ENCODE results near the gene CAPN3. TPM values are rescaled to one million over a fixed set of nuclear protein-coding genes. Genes with fewer than 3 reads are reported as not detected.

CAPN3 gene
- total RNA-seq, 1 donor from 2014 or later = 4.7 TPM

DNA sequence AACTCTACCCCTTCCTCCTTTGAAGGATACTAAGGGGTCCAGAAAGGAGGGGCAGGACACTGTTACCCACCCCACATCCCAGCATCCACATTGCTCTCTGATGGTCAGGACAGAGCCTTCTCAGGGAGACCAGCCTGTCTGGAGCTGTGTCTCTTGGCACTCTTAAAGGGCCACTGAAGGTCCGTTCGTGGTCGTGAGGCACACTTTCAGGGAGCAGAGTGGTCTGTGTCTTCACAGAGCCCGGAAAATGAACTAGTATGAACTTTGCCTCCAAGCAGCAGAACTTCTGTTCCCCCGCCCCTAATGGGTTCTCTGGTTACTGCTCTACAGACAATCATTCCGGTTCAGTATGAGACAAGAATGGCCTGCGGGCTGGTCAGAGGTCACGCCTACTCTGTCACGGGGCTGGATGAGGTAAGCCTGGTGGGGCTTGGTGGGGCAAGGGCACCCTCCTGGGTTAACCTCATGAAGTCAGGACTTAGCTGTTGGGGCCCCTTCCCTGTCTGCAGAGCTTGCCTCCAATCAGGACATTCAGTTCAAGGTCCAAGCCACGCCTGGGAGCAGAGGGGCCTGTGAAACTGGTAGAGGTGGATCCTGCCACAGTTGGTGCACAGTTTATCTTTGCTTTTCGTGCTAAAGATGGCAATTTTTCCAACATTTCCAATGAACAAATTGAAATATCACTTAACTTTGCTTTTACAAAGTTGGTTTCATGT is 33.2 kb downstream of the CAPN3 start:
- intact Hi-C loops (cut with micrococcal nuclease) = no loop called here

DNA sequence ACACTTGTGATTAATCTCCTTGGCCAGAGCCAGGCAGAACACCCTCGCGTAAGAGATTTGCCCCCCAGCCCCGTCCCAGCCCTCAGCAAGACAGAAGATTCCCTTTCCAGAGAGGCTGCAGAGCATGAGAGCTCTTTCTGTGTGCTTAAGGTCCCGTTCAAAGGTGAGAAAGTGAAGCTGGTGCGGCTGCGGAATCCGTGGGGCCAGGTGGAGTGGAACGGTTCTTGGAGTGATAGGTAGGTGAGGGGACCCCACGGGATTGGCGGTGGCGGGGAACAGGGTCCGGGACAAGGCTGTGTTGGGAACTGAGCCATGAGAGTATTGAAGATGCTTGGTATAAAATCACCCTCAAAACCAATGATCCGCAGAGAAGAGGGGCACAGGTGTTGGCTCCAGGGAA is 34.8 kb downstream of the CAPN3 start:
- intact Hi-C loops (cut with micrococcal nuclease) = no loop called here

- intact Hi-C loops (cut with micrococcal nuclease) = no loop called here
Observed at GRCh38 chr15:42395838-42396237, 36.5 kb downstream of the CAPN3 start.

DNA sequence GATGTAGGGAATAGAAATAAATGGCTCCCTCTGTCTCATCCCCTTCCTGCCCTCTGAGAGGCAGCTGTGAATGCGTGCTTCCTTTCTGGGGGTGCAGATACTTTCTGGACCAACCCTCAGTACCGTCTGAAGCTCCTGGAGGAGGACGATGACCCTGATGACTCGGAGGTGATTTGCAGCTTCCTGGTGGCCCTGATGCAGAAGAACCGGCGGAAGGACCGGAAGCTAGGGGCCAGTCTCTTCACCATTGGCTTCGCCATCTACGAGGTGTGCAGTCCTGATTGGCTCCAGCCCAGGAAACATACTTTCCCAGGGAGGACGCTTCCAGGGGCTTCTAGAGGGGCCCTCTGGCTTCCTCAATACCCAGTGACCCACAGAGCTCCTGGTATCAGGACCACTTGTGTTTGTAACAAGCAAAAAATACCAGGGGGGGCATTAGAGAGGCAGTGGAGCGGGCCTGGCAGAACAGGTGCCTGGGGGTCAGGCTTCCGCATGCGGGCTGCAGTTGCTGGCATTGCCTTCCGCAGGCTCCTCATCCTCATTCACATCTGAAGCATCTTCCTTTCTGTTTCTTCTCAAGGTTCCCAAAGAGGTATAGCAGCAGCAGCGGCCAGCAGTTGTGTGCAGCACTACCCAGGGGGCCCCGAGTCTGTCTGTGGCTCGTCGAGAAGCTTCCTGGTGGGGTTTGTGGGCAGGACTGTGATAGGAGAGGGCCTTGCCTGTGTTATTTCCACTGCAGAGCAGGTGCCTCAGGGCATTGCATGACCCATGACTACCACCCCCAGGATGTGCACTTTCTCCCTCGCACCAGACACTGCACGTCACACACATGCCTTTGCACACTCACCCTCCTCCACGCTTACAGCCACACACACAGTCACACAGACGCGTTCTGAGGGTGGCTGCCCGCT is 42.5 kb downstream of the CAPN3 start:
- intact Hi-C loops (cut with micrococcal nuclease) = no loop called here

DNA sequence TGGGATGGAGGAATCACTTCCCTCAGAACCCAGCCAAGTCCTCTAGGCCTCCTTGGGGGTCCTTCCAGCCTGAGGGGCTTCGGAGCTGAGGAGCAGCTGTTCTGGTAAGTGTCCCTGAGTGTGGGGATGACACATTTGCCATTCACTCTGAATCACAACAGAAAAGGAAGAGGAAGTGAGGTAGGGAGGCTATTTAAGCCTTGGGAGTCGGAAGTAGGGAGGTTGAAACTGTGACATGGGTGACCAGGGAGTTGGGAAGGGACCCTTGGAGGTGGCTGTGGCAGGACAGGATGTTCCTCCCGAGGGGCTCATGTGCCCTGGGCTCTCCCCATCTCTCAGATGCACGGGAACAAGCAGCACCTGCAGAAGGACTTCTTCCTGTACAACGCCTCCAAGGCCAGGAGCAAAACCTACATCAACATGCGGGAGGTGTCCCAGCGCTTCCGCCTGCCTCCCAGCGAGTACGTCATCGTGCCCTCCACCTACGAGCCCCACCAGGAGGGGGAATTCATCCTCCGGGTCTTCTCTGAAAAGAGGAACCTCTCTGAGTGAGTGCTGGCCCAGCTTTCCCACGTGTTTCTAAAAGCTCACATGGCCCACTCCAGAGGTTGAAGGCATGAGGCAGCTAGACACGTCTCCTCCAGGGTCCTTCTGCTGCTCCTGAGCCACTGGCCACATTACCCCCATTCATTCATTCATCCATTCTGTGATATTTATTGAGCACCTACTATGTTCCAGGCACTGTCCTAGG is 43.3 kb downstream of the CAPN3 start:
- intact Hi-C loops (cut with micrococcal nuclease) = no loop called here

GRCh38 chr15:42403389-42403788 is 44.1 kb downstream of the CAPN3 start:
- intact Hi-C loops (cut with micrococcal nuclease) = no loop called here

DNA sequence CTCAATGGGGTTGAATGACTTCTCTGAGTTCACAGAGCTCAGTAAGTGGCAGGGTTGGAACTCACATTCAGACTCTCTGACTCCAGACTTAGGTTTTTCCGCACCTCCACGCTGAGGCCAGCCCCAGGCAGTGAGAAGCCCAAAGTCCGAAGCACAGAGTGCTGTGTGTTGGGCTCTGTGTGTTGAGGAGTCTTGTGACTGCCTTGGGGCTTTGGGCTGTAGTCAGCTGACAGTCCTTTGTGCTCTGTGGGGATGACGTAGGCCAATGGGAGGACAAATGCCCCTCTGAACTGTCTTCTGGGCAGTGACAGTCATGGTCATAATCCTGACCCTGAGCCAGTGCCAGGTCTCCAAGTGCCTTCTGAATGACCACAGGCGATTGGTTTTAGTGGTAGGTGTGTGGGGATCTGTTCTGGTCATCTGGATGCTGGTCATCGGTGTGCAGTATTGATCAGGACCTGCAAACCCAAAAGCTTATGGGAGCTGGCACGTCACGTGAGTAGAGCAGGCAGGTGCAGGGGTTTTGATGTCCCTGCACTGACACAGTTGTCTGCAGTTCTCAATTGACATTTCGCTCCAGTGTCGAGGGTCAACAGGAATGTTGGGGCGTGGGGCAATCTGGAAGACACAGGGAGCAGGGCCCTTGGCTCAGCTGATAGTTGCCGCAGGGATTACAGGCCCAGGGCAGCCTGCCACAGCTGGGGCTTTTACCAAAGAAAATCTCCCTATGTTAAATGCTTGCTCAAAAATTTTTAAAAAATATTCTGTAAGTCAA is 45.3 kb downstream of the CAPN3 start:
- intact Hi-C loops (cut with micrococcal nuclease) = no loop called here

DNA sequence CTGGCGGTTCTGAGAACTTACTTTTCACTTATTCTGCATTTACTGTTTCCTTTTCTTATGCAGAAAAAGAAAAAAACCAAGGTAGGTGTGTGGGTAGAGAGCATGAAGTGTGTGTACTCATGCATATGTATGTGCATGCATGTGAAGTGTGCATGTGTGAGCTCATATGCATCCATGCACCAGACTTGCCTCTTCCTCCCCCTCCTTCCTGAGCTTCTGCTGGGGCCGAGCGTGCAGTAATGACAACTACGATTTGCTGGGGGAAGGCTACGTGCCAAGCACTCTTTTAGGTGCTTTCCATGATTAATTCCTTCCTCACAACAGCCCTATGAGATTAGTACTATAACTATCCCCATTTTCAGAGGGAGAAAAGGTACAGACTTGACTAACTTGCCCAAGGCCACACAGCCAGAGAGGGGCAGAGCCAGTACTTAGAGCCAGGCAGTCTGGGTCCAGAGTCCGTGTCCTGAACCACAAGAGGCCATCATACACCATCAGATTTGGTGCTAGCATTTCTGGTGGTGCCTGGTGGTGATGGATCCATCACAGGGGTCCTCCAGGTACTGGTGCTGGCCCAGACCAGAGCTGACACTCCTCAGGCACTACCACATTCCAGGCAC is 46.7 kb downstream of the CAPN3 start:
- intact Hi-C loops (cut with micrococcal nuclease) = no loop called here

DNA sequence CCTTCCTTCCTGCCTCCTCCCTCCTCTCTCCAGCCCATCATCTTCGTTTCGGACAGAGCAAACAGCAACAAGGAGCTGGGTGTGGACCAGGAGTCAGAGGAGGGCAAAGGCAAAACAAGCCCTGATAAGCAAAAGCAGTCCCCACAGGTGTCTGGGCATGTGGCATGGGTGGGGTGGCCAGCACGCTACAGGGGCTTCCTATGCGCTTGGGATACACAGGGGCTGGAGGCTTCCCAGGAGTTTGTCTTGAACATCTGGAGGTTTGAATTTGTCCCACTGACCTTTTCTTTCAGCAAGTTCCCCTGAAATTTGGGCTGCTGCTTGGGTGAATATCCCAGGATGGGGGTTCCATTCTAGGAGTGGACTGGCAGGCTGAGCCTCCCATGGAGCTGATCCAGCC is 48.9 kb downstream of the CAPN3 start:
- intact Hi-C loops (cut with micrococcal nuclease) = no loop called here

DNA sequence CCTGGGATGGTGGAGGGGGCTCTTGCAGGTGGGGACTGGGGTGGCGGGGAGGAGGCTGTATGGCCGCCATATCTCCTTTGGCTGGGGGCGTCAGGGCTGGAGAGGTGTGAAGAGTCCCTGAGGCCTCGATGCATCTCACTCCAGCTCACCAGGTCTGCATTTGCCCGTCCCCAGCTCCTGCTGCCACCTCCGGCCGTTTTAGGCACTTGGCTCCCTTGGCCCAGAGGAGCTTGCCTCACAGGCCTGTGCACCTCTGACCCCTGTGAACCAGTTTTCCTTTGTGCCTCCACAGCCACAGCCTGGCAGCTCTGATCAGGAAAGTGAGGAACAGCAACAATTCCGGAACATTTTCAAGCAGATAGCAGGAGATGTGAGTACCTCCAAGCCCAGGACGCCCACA is 49.7 kb downstream of the CAPN3 start:
- intact Hi-C loops (cut with micrococcal nuclease) = no loop called here

- intact Hi-C loops (cut with micrococcal nuclease) = no loop called here
Observed at GRCh38 chr15:42411884-42412283, 52.6 kb downstream of the CAPN3 start.

DNA sequence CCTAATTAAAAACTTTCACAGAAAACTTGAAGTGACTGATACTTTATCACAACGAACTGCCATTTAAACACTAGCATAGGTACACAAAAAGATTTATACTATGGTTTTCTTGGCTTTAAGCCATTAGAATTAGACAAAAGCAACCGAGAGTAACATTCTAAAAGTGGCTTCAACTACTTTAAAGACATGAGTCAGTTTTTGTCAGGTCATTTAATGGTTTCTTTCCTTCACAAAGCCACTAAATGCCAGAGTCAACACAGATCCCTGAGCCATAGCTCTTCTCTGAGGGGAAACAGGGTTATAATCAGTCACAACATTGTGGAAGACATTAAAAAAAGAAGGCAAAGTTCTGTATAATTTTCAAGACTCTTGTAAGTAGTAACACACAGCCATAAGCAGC is 54.6 kb downstream of the CAPN3 start:
- intact Hi-C loops (cut with micrococcal nuclease) = no loop called here

- intact Hi-C loops (cut with micrococcal nuclease) = no loop called here
Observed at GRCh38 chr15:42419369-42419768, 60.1 kb downstream of the CAPN3 start.

DNA sequence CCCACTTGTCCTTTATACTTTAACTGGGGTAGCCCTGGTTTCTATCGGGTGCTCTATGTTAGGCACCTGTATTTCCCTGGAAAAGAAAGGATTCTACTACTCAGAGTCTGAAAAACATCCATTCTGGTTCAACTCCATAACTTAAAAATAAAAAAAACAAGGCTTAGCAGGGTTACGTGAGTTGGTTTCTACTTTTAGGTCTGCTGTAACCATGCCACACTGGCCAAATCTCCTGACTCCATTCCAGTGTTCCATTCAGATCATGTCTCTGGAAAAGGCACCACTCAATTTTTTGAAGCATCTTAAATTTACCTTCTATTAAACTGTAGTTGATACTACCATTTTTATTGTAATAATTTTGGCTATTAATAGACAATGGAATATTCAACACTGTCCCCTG is 62.1 kb downstream of the CAPN3 start:
- intact Hi-C loops (cut with micrococcal nuclease) = no loop called here

GRCh38 chr15:42427429-42428223 is 68.3 kb downstream of the CAPN3 start:
- intact Hi-C loops (cut with micrococcal nuclease) = no loop called here

- intact Hi-C loops (cut with micrococcal nuclease) = no loop called here
Observed at GRCh38 chr15:42444415-42445063, 85.2 kb downstream of the CAPN3 start.

GRCh38 chr15:42445551-42445950 is 86.2 kb downstream of the CAPN3 start:
- intact Hi-C loops (cut with micrococcal nuclease) = no loop called here

GRCh38 chr15:42447599-42447998 is 88.3 kb downstream of the CAPN3 start:
- intact Hi-C loops (cut with micrococcal nuclease) = no loop called here

- intact Hi-C loops (cut with micrococcal nuclease) = no loop called here
Observed at GRCh38 chr15:42448281-42448680, 89.0 kb downstream of the CAPN3 start.
